CD14-positive monocyte (primary cell): ENCODE measurements around the gene ZNF423. TPM values are rescaled to one million over a fixed set of nuclear protein-coding genes. Genes with fewer than 3 reads are reported as not detected.

Experiments used
- DNase-seq, 3 donors: peaks; one replicate each; pipeline ENCODE4 v3.0.0-alpha.2; 2011 to 2022
- H2AFZ ChIP-seq: 2 replicates; pipeline ENCODE4 v1.6.0; 2012; ENCODE audit warnings: mild to moderate bottlenecking, low read depth, low read length, inconsistent platforms; ENCODE audit not compliant: insufficient read depth, poor library complexity, severe bottlenecking
- H3K27ac ChIP-seq, 2 donors: 1 replicate in 1 of 2; 2 replicates in 1 of 2; pipeline ENCODE4 v1.5.1; 2012 to 2013; ENCODE audit warnings: low read length in 2 of 2, control low read depth in 1 of 2, inconsistent platforms in 1 of 2, low read depth in 1 of 2, mild to moderate bottlenecking in 1 of 2
- H3K27me3 ChIP-seq, 2 donors: one replicate each; pipeline versions ENCODE4 v1.6.0 to v1.6.1; 2011 to 2013; ENCODE audit warnings: low read length in 2 of 2; ENCODE audit not compliant: control insufficient read depth in 2 of 2, insufficient read depth in 2 of 2
- H3K36me3 ChIP-seq, 2 donors: replicated peaks in 1 of 2; 1 replicate in 1 of 2; 2 replicates in 1 of 2; pipeline versions ENCODE4 v1.5.1 to v1.6.1; 2012 to 2013; ENCODE audit warnings: low read length in 2 of 2, control low read depth in 1 of 2, inconsistent platforms in 1 of 2, mild to moderate bottlenecking in 1 of 2; ENCODE audit not compliant: insufficient read depth in 2 of 2, control insufficient read depth in 1 of 2
- H3K4me1 ChIP-seq, 2 donors: 1 replicate in 1 of 2; 2 replicates in 1 of 2; pipeline versions ENCODE4 v1.5.1 to v1.6.1; 2012 to 2013; ENCODE audit warnings: low read length in 2 of 2, control low read depth in 1 of 2, inconsistent platforms in 1 of 2, mild to moderate bottlenecking in 1 of 2, moderate library complexity in 1 of 2; ENCODE audit not compliant: insufficient read depth in 2 of 2, control insufficient read depth in 1 of 2
- H3K4me2 ChIP-seq: replicated peaks from 2 replicates; pipeline ENCODE3; 2012; ENCODE audit warnings: low read length, moderate library complexity, mild to moderate bottlenecking; ENCODE audit not compliant: poor library complexity, severe bottlenecking; ENCODE audit errors: extremely low read depth
- H3K4me3 ChIP-seq, 3 experiments: fragments of 200-600 bp in 1 of 3; sonication (generic) in 1 of 3; replicated peaks in 1 of 3; 1 replicate in 2 of 3; 2 replicates in 1 of 3; pipeline ENCODE4 v1.5.1; 2011 to 2013; ENCODE audit warnings: low read length in 3 of 3, mild to moderate bottlenecking in 3 of 3, control low read depth in 2 of 3, low read depth in 2 of 3, inconsistent platforms in 1 of 3, moderate library complexity in 1 of 3
- H3K79me2 ChIP-seq: 2 replicates; pipeline ENCODE4 v1.6.0; 2012; ENCODE audit warnings: mild to moderate bottlenecking, control low read depth, inconsistent platforms, low read length, moderate library complexity; ENCODE audit not compliant: insufficient read depth
- H3K9ac ChIP-seq: 2 replicates; pipeline ENCODE4 v1.6.0; 2017; ENCODE audit warnings: low read length, mild to moderate bottlenecking; ENCODE audit not compliant: insufficient read depth, poor library complexity, severe bottlenecking
- H3K9me3 ChIP-seq, 2 donors: replicated peaks in 1 of 2; 1 replicate in 1 of 2; 2 replicates in 1 of 2; pipeline versions ENCODE4 v1.5.1 to v1.6.1; 2012 to 2013; ENCODE audit warnings: low read length in 2 of 2, control low read depth in 1 of 2; ENCODE audit not compliant: control insufficient read depth in 1 of 2, insufficient read depth in 1 of 2
- H4K20me1 ChIP-seq: 2 replicates; pipeline ENCODE4 v1.6.0; 2012; ENCODE audit warnings: mild to moderate bottlenecking, low read length, control low read depth, moderate library complexity; ENCODE audit not compliant: insufficient read depth
- H3K27ac Mint-ChIP-seq, 7 donors: one replicate each; pipeline ENCODE4 v1.8.0; 2020; ENCODE audit warnings: mild to moderate bottlenecking in 7 of 7, mixed read lengths in 7 of 7, moderate library complexity in 6 of 7, inconsistent platforms in 2 of 7
- H3K27me3 Mint-ChIP-seq, 3 donors: one replicate each; pipeline ENCODE4 v1.8.0; 2021 to 2022; ENCODE audit warnings: low read depth in 3 of 3, mild to moderate bottlenecking in 3 of 3, mixed read lengths in 3 of 3, moderate library complexity in 3 of 3, inconsistent platforms in 1 of 3
- H3K36me3 Mint-ChIP-seq, 2 donors: one replicate each; pipeline ENCODE4 v1.8.0; 2020; ENCODE audit warnings: mixed read lengths in 2 of 2, inconsistent platforms in 1 of 2, mild to moderate bottlenecking in 1 of 2
- H3K4me1 Mint-ChIP-seq: one replicate; pipeline ENCODE4 v1.8.0; 2020; ENCODE audit warnings: mild to moderate bottlenecking, mixed read lengths
- H3K4me3 Mint-ChIP-seq, 2 donors: one replicate each; pipeline ENCODE4 v1.8.0; 2020; ENCODE audit warnings: mild to moderate bottlenecking in 2 of 2, mixed read lengths in 2 of 2, moderate library complexity in 1 of 2
- H3K9me3 Mint-ChIP-seq, 7 donors: one replicate each; pipeline ENCODE4 v1.8.0; 2020 to 2022; ENCODE audit warnings: mixed read lengths in 7 of 7, mild to moderate bottlenecking in 6 of 7, moderate library complexity in 6 of 7, inconsistent platforms in 2 of 7
- CTCF ChIP-seq: fragments of 200-600 bp; IDR thresholded peaks from one replicate; pipeline ENCODE4 v1.8.0; 2022; ENCODE audit warnings: antibody characterized with exemption, mild to moderate bottlenecking
- WGBS: methylation state at CpG from one replicate; pipeline ENCODE4 v1.1.5; 2013; ENCODE audit warnings: missing lambda C conversion rate; ENCODE audit not compliant: insufficient coverage; 5-methylcytosine and 5-hydroxymethylcytosine counted together
- intact Hi-C, 2 donors: fragments of 100-400 bp; cut with micrococcal nuclease; formaldehyde crosslinking; loops; one replicate each; pipeline versions ENCODE4 v1.15.0 to v1.15.1; 2023
- polyA plus RNA-seq, 3 donors: library from polyadenylated mRNA; depleted of rRNA in 1 of 3; unstranded in 2 of 3; stranded (reverse) in 1 of 3; fragments of 300-500 nt in 2 of 3; fragments of >200 nt in 1 of 3; fragmentation: Illumina TruSeq in 2 of 3; gene quantifications; 1 replicate in 2 of 3; 2 replicates in 1 of 3; pipeline ENCODE4 v1.2.3, GENCODE V29; 2012 to 2021

Gene ZNF423
- polyA plus RNA-seq, 3 donors: not detected

DNA sequence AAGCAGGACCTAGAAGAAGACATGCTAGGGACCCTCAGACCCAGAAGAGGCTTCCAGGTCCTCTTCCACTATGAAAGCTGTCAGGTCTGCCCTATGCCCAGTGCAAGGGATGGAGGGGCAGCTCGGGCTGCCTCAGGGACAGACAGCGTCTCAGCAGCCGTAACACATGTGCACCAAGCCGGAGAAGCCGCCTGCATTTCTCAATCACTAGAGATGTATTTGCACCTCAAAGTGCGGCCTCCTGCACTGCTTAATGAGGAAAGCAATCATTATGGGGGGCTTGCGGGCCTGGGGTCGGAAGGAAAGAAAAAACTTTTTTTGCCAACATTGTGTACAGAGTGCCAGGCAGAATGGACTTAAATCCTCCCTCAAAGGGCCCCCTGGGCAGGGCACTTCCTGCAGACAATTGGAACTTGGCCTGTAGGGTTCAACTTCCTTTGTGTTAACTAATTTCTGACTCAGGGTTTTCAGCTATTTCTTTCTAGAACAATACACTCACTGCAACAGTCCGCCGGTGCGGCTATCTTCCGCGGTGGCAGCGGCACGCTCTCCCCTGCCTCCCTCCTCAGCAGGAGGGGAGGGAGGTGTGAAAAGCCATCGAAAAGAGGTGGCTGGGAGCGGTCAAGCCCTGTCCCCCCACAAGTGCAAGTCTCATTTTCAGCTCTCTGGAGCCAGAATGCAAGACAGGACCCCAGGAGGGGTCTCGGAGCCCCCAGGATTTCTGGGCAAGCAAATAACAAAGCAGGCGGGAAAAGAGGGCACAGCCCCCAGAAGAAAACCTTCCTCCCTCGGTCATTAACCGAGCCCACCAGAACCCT is 101.2 kb downstream of the ZNF423 start:
- H2AFZ ChIP-seq: peak overlapping the region; percentile 89

More for the DNA sequence above, 101.2 kb downstream of the ZNF423 start:
- Mint-ChIP-seq H3K36me3 (no peaks in the 10 kb centered on the region), H3K27me3 (peaks cover 2 to 11% (median 2%) of the 10 kb centered on the region in 3 donors), H3K27ac (peak overlapping the region in 6 of 7 donors; percentile 14 to 86 (median 46)), H3K9me3 (peaks cover 0 to 3% (median 0%) of the 10 kb centered on the region in 7 donors), H3K4me3 (peak overlapping the region; percentile 75 to 85), H3K4me1 (peaks cover 25% of the 10 kb centered on the region)
- Histone ChIP-seq H3K79me2 (no peaks in the 10 kb centered on the region), H3K27me3 (no peaks in the 10 kb centered on the region), H3K4me2 (peak overlapping the region; percentile 82), H3K4me3 (peak overlapping the region; percentile 49 to 78 (median 54)), H3K9me3 (no peaks in the 10 kb centered on the region), H3K4me1 (peaks cover 21 to 23% of the 10 kb centered on the region in 2 donors), H3K9ac (peak overlapping the region; percentile 71), H3K36me3 (no peaks in the 10 kb centered on the region), H3K27ac (peak overlapping the region; percentile 56 to 75), H4K20me1 (no peaks in the 10 kb centered on the region)
- WGBS: 10% methylated on average over 11 of the region's 21 CpGs
- no peak for TF ChIP-seq CTCF
- intact Hi-C loops: no loop called here
- DNase-seq: peak; percentile 15 to 38 (median 27)
